ENCODE measurements around the gene CUX1. TPM values are rescaled to one million over a fixed set of nuclear protein-coding genes. Genes with fewer than 3 reads are reported as not detected.

CUX1 gene
- total RNA-seq, 4 donors from 2014 or later, result 56.9 to 124 (median 93.2) TPM

GRCh38 chr7:102196028-102196427 lies 378.6 kb downstream of the CUX1 start:
- intact Hi-C loops (cut with DNase I; ENCODE audit: low total_unique reads) (no loop called here), in situ Hi-C loops (cut with MboI; ENCODE audit: low pct_ligation_motif_present in 1 of 4, low pct_unique_long_range_greater_than_20kb in 1 of 4, low sequenced_read_pairs in 3 of 4) (no loop called here)
- DNase-seq, result no peak
- 97% methylated on average over 25 of the region's 25 CpGs; no CpG with 5 or more reads in 1 of the 2 donors for WGBS, 2 donors (ENCODE audit: low coverage in 1 of 2)
- H3K4me3 ChIP-seq, result no peak overlapping the region
- H3K27ac ChIP-seq, result no peak overlapping the region
- H3K27me3 ChIP-seq, result no peaks in the 10 kb centered on the region
- peaks cover 0 to 44% (median 11%) of the 10 kb centered on the region in 4 donors for H3K36me3 ChIP-seq
- no peaks in the 10 kb centered on the region for H3K4me1 ChIP-seq
- no peak for TF ChIP-seq POLR2AphosphoS5 (IDR thresholded peaks at IDR 0.05)
- no peak for TF ChIP-seq POLR2A (IDR thresholded peaks at IDR 0.05)
- TF ChIP-seq CTCF (IDR thresholded peaks at IDR 0.05), result no peak
- no peak for TF ChIP-seq EP300 (IDR thresholded peaks at IDR 0.05; ENCODE audit: low read depth)
- no peaks in the 10 kb centered on the region for H3K9me3 ChIP-seq

- intact Hi-C loops (cut with DNase I; ENCODE audit: low total_unique reads) (no loop called here), in situ Hi-C loops (cut with MboI; ENCODE audit: low pct_ligation_motif_present in 1 of 4, low pct_unique_long_range_greater_than_20kb in 1 of 4, low sequenced_read_pairs in 3 of 4) (no loop called here)
- no peaks in the 10 kb centered on the region for H3K27me3 ChIP-seq
- no peak overlapping the region for H3K27ac ChIP-seq
- H3K4me1 ChIP-seq, result no peaks in the 10 kb centered on the region
- 97% methylated on average over 17 of the region's 17 CpGs; no CpG with 5 or more reads in 1 of the 2 donors for WGBS, 2 donors (ENCODE audit: low coverage in 1 of 2)
- no peaks in the 10 kb centered on the region for H3K9me3 ChIP-seq
- no peak for DNase-seq
- TF ChIP-seq CTCF (IDR thresholded peaks at IDR 0.05) (no peak), POLR2A (IDR thresholded peaks at IDR 0.05) (no peak), EP300 (IDR thresholded peaks at IDR 0.05; ENCODE audit: low read depth) (no peak), POLR2AphosphoS5 (IDR thresholded peaks at IDR 0.05) (no peak)
- H3K36me3 ChIP-seq, result peaks cover 0 to 51% (median 15%) of the 10 kb centered on the region in 4 donors
- H3K4me3 ChIP-seq, result no peak overlapping the region
Measured at GRCh38 chr7:102197161-102197560, 379.7 kb downstream of the CUX1 start.

- peaks cover 0 to 55% (median 17%) of the 10 kb centered on the region in 4 donors for H3K36me3 ChIP-seq
- in situ Hi-C loops (cut with MboI; ENCODE audit: low pct_ligation_motif_present in 1 of 4, low pct_unique_long_range_greater_than_20kb in 1 of 4, low sequenced_read_pairs in 3 of 4), result no loop called here
- intact Hi-C loops (cut with DNase I; ENCODE audit: low total_unique reads), result no loop called here
- no peak overlapping the region for H3K4me3 ChIP-seq
- TF ChIP-seq POLR2AphosphoS5 (IDR thresholded peaks at IDR 0.05) (no peak), EP300 (IDR thresholded peaks at IDR 0.05; ENCODE audit: low read depth) (no peak), POLR2A (IDR thresholded peaks at IDR 0.05) (no peak), CTCF (IDR thresholded peaks at IDR 0.05) (no peak)
- H3K9me3 ChIP-seq, result no peaks in the 10 kb centered on the region
- H3K27me3 ChIP-seq, result no peaks in the 10 kb centered on the region
- H3K27ac ChIP-seq, result no peak overlapping the region
- 73 to 95% methylated on average over 5 to 12 of the region's 12 CpGs for WGBS, 2 donors (ENCODE audit: low coverage in 1 of 2)
- no peaks in the 10 kb centered on the region for H3K4me1 ChIP-seq
- DNase-seq, result no peak
Measured at GRCh38 chr7:102197599-102197998, 380.2 kb downstream of the CUX1 start.

GRCh38 chr7:102198417-102198956 lies 381.1 kb downstream of the CUX1 start:
- H3K4me3 ChIP-seq, result no peak overlapping the region
- no peaks in the 10 kb centered on the region for H3K4me1 ChIP-seq
- no peak for DNase-seq
- peaks cover 0 to 55% (median 19%) of the 10 kb centered on the region in 4 donors for H3K36me3 ChIP-seq
- in situ Hi-C loops (cut with MboI; ENCODE audit: low pct_ligation_motif_present in 1 of 4, low pct_unique_long_range_greater_than_20kb in 1 of 4, low sequenced_read_pairs in 3 of 4), result no loop called here
- TF ChIP-seq POLR2A (IDR thresholded peaks at IDR 0.05) (no peak), CTCF (IDR thresholded peaks at IDR 0.05) (no peak), EP300 (IDR thresholded peaks at IDR 0.05; ENCODE audit: low read depth) (no peak), POLR2AphosphoS5 (IDR thresholded peaks at IDR 0.05) (no peak)
- H3K27me3 ChIP-seq, result no peaks in the 10 kb centered on the region
- H3K27ac ChIP-seq, result no peak overlapping the region
- no peaks in the 10 kb centered on the region for H3K9me3 ChIP-seq
- WGBS, 2 donors (ENCODE audit: low coverage in 1 of 2), result 73 to 90% methylated on average over 2 to 14 of the region's 14 CpGs
- intact Hi-C loops (cut with DNase I; ENCODE audit: low total_unique reads), result no loop called here
